Non-pigmented ciliary epithelial cell (primary cell): ENCODE data around the gene MGAT4C.
"Not testable (repeated sequence)": the region's sequence is repeated elsewhere in the genome, so short reads cannot be mapped to it uniquely, and the experiment has no call there.

ENCODE experiments used
- DNase-seq: peaks from one replicate; pipeline ENCODE4 v3.0.0-alpha.2; 2010; ENCODE audit warnings: low read depth

Gene MGAT4C

DNA sequence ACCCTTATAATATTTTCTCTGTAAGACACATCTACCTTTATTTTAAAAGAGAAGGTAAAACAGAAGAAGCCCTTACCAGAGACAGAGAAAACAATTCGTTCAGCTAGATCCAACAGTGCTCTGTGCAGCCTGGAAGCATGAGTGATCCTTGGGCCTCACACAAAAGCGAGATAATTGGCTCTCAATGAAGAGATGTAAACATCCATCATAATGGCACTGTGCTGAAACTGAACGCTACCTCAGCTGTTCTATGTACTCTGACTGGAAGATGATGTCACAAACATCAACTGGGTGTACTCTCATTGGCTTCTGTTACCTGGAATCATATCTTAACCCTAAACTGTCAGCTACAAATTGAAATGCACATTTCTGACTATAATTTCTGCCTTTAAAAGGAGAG is at the start of gene MGAT4C:
Gene MGAT4C (minus strand): TSS at position 229 of the 400 bp plus-strand sequence.
- DNase-seq = no peak

DNA sequence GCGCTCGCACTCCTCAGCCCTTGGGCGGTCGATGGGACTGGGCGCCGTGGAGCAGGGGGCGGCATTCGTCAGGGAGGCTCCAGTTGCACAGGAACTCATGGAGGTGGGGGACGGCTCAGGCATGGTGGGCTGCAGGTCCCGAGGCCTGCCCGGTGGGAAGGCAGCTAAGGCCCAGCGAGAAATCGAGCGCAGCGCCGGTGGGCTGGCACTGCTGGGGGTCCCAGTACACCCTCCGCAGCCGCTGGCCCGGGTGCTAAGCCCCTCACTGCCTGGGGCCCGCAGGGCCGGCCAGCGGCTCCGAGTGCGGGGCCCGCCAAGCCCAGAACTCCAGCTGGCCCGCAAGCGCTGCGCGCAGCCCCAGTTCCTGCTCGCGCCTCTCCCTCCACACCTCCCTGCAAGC is 40.2 kb upstream of the MGAT4C start:
- not testable (repeated sequence) for DNase-seq

GRCh38 chr12:86293682-86294240 is 37.6 kb upstream of the MGAT4C start:
- DNase-seq = no peak

GRCh38 chr12:86292480-86292879 is 36.3 kb upstream of the MGAT4C start:
- no peak for DNase-seq

DNA sequence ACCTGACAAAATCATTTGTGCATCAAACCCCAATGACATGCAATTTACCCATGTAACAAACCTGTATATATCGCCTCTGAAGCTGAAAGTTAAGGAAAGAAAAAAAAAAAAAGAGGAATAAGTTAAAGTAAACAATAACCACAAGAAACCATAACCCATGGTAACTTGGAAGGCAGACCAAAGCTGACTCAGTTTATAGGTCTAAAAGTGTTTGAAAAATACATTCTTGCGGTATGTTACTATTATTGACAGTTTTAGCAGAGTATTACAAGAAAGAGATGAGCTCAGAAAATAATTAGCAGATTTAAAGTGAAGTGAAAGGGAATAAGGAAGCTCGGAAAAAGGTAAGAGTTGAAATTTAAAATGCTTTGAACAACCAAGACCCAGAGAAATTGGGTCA is 34.4 kb upstream of the MGAT4C start:
- no peak for DNase-seq

- DNase-seq = no peak
Observed at GRCh38 chr12:86286119-86286518, 29.9 kb upstream of the MGAT4C start.

- no peak for DNase-seq
Observed at GRCh38 chr12:86283620-86284019, 27.4 kb upstream of the MGAT4C start.

- DNase-seq = no peak
Observed at GRCh38 chr12:86275356-86275755, 19.2 kb upstream of the MGAT4C start.

DNA sequence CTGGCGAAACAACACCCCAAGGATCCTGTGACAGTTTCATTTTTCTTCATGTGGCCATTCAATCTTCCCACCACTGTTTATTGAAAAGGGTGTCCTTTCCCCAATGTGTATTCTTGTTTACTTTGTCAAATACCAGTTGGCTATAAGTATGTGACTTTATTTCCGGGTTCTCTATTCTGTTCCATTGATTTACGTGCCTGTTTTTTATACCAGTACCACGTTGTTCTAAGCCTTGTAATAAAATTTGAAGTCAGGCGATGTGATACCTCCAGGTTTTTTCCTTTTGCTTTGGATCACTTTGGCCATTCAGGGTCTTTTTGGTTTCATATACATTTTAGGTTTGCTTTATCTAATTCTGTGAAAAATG is 9.1 kb upstream of the MGAT4C start:
- no peak for DNase-seq

DNA sequence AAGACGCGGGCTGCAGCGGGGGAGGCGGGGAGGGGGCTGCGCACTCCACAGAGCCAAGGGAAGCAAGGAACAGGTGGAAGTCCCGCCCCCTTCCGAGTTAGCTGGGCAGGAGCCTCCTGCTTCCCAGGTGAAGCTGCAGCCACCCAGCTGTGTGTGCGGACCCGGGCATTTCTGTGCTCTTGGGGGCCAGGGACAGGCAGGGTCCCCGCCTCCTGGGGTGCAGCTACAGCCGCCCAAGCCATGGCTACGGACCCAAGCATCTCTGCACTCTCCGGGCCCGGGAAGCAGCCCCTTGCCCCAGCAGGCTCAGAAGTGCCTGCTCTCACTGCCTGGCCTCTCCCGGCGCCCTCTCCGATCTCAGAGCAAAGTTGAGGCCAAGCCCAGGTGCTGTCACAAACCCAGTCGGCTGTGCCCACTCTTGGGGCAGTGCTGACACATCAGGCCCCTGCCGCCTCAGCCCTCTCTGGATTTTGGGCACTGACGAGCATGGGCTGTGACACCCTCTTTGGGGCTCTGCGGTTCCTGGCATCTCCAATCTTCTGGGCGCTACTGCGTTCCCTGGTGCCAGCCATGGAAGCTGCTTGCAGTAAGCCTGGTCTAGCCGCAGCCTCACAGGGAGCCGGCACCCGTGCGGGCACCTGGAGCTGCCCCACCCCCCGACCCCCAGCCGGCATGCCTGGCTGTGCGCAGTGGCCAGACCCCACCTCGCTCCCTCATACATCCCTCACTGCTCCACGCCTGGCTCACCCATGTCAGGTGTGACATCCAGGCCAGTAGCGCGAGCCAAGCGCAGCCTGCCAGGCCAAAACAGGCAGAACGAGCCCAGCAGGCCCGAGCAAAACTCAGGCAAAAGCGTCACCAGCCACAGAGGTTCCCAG is 8.5 kb upstream of the MGAT4C start:
- no peak for DNase-seq

- DNase-seq = no peak
Observed at GRCh38 chr12:86261578-86261977, 5.4 kb upstream of the MGAT4C start.

- no peak for DNase-seq
Observed at GRCh38 chr12:86261142-86261541, 5.0 kb upstream of the MGAT4C start.

DNA sequence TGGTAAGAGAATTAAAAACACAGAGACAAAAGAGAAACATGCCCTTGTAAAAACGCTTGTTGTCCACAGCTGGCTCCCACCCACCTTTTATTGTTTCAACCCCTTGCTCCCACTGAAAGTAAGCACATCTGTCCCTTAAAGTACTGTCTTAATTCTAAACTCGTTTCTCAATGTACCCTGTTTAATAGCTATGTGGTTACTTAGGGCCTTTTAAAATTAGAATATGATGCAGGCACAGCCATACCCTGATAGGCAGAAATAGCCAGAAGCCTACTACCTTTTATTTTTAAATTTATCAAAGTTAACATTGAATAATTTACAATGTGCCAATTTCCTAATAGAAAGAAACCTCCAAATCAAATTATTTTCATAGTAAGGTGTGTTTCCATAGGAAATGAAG is 4.0 kb upstream of the MGAT4C start:
- no peak for DNase-seq

DNA sequence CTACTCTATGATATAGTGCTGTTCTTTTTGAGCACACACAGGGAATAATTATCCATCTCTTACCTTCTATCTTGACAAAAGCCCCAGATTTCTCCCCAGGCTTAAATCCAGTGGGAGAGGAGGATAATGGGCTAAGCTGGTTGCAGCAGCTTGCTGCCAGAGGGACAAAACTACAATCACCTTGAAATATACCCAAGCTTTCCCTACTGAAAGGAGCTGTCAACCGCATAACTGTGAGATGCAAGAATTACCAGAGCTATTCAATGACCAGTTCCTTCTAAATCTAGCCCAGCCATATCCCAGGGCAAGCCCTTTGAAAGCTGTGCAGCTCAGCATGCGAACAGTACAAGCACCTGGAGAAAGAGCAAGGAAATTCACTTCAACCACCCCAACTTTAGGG is 943 bp upstream of the MGAT4C start:
- DNase-seq = no peak

GRCh38 chr12:86254399-86255107 is 1.6 kb downstream of the MGAT4C start:
- no peak for DNase-seq

DNA sequence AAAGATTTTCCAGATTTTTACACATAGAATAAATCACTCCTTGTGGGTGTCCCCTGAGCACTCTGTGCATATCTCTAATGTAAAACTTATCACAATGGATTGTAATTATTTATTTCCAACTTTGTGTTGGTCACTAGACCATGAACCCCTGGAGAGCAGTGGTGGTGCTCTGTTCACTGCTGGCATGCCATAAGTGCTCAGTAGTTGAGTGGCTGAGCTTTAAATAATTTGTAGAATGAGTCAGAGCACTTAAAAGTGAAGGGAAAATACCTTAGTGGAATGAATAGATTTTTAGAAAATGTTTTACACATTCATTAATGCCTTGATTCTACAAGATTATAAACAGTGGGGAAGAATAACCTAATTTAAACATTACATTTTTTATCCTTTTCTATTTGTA is 6.3 kb downstream of the MGAT4C start:
- DNase-seq = peak; percentile 57

- no peak for DNase-seq
Observed at GRCh38 chr12:86249276-86249675, 6.9 kb downstream of the MGAT4C start.

DNA sequence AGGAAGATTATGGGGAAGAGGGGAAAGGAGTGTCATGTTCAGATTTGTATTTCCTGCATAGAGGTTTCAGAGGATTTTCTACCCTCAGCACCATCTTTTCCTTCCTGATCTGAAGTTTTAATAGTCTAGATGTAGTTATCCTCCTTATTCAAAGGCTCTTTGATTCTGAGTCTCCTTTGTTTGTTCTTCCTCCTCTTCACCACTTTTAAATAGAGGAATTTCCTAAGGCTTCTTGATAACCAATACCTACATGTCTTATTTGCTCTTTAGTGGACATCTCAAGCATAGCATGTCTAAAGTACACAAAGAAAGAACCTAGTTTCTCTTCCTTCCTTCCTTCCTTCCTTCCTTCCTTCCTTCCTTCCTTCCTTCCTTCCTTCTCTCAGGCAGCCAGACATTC is 8.3 kb downstream of the MGAT4C start:
- DNase-seq = no peak

- no peak for DNase-seq
Observed at GRCh38 chr12:86241600-86241999, 14.6 kb downstream of the MGAT4C start.

DNA sequence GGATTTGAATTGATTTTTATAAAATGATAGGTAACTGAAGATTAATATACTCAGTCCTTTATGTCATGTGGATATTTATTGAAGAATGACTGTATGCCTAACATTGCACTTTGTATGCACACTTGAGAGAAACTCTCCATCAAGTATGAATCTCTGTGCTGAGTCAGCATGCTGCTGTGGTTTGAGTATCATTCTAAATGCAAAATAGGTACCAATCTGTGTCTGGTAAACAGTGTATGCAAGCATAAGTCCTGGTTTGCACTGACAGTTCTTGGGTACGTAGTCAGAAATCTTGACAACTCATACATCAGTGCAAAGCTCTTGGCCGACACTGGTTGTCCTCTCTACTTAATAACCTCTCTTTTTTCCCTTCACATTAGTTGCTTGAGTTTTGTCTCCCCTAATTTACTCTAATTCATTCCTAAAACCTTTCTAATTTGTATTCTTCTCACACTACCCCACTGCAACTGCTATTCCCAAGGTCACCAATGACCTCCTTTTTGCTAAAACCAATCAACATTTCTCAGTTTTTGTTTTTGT is 21.8 kb downstream of the MGAT4C start:
- no peak for DNase-seq

GRCh38 chr12:86233126-86233525 is 23.1 kb downstream of the MGAT4C start:
- DNase-seq = no peak

- DNase-seq = no peak
Observed at GRCh38 chr12:86230516-86231146, 25.6 kb downstream of the MGAT4C start.
